Transverse colon (tissue), 3 donors: ENCODE results near the gene SOHLH1.

Experiments used
- CTCF ChIP-seq, 5 experiments: fragments of 200-600 bp in 3 of 5; fragments of 450-650 bp in 2 of 5; sonication (generic) in 3 of 5; IDR thresholded peaks; 1 replicate in 2 of 5; 2 replicates in 3 of 5; pipeline ENCODE4 v1.5.1; 2016 to 2017; ENCODE audit warnings: antibody characterized with exemption in 5 of 5, inconsistent platforms in 3 of 5, mild to moderate bottlenecking in 2 of 5, moderate library complexity in 1 of 5
- EP300 ChIP-seq: sonication (generic); formaldehyde crosslinking; IDR thresholded peaks from one replicate; pipeline ENCODE4 v1.6.1; 2017; ENCODE audit warnings: antibody characterized with exemption, low read depth
- POLR2A ChIP-seq: fragments of 450-650 bp; IDR thresholded peaks from one replicate; pipeline ENCODE4 v1.6.1; 2016; ENCODE audit warnings: antibody characterized with exemption, mild to moderate bottlenecking, moderate library complexity

DNA sequence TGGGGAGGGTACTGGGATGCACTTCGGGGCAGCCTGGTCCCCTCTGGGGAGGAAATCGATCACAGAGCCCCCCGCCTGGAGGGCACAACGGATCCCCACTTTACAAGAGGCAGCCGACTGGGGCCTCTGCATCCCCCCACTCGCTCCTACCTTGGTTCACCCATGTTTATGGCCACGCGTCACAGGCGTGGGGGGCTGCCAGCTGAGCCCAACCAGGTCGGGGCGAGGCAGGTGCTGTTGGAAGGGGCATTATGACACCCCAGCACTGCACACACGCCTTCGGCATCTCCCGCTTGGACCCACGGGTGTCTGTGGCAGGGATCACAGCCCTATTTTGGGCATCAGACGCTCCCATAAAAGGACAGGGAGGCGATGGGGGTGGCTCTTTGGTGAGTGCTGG, 14.6 kb downstream of the SOHLH1 start:
- TF ChIP-seq POLR2A = no peak
- TF ChIP-seq CTCF (IDR thresholded peaks at IDR 0.05) = no peak
- no peak for TF ChIP-seq EP300
